ENCODE measurements around the gene CXCL1.

DNA sequence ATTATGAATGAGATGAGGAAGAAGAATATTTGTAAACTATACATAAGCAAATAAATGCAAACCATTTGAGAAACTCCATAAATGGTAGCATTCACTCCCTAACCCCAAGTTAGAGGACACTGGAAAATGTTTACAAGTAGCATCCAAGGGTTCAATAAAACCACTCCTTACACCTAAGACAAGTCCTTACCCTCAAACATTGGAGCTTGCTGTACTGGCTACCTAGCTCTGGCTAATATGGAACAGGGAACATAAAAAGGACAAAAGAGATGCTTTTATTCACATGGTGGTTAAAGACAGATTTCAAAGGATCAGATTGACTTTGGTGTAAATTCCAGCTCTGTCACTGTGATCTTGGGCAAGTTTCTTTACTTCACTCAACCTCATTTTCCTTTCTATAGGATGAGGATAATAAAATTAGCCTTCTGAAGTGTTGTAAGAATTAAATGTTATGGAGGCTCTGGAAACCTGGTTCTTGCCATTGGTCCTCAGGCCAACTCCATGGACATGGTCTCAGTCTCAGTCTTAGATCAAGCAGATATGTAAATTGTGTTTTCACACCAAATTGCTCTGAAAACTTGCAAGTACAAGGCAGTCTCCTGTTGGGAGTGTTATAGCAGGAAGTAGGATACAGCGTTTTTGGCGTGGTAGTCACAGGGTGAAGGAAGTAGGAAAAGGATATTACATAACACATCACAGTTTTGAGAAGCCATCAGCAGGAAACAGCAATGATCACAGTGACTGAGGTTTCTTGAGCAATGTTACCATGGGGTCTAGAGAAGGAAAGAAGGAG lies 3.3 kb downstream of the CXCL1 start:
- no peak for TF ChIP-seq CTCF (conservative IDR thresholded peaks at IDR 0.05; ENCODE audit: low read depth, low read length)
- TF ChIP-seq EZH2phosphoT487 (IDR thresholded peaks at IDR 0.05; ENCODE audit: borderline replicate concordance, low read length): no peak
- TF ChIP-seq EZH2 (IDR thresholded peaks at IDR 0.05; ENCODE audit: low read length, unreplicated experiment): no peak
